ENCODE results near the gene C1orf115. TPM values are rescaled to one million over a fixed set of nuclear protein-coding genes. Genes with fewer than 3 reads are reported as not detected.

C1orf115 gene
- total and polyA plus RNA-seq, 2 of the 4 experiments (the other 2 are of a cell fraction): 0.07 to 0.18 TPM

GRCh38 chr1:220669005-220669404 lies 21.2 kb upstream of the C1orf115 start:
- no peak for ATAC-seq (ENCODE audit: low read depth)
- H4K91ac ChIP-seq (ENCODE audit: insufficient read depth, low read depth, low read length): no peak overlapping the region
- H2AK9ac ChIP-seq (replicated peaks; ENCODE audit: low read depth, low read length, poor library complexity): no peak overlapping the region
- no peak overlapping the region for H3K4me3 ChIP-seq (ENCODE audit: insufficient read depth, low read depth, low read length)
- H3K36me3 ChIP-seq (ENCODE audit: control insufficient read depth, insufficient read depth, low read length): no peaks in the 10 kb centered on the region
- WGBS, 2 experiments (ENCODE audit: extremely low coverage in 2 of 2, insufficient read length in 1 of 2): no CpG with 5 or more reads among the region's 1 CpG
- no peak overlapping the region for H3K27ac ChIP-seq (ENCODE audit: insufficient read depth, low read length)
- no peak overlapping the region for H2BK5ac ChIP-seq (ENCODE audit: low read depth, low read length, poor library complexity, severe bottlenecking)
- H3K79me1 ChIP-seq (ENCODE audit: low read depth in 1 of 2, low read length in 2 of 2): no peaks in the 10 kb centered on the region
- no peak overlapping the region for H3K9ac ChIP-seq (ENCODE audit: low read depth, low read length)
- no peaks in the 10 kb centered on the region for H4K20me1 ChIP-seq (ENCODE audit: insufficient read depth, low read length)
- ChIA-PET CTCF (interaction anchor here (3.2 kb wide), 1 partner anchor 107 kb away, joined by 7 read pairs; no protein-coding TSS in a partner anchor), POLR2A (ENCODE audit: unreplicated experiment) (no interaction called here)
- DNase-seq: no peak
- in situ Hi-C loops (cut with MboI; ENCODE audit: low sequenced_read_pairs) (no loop called here), dilution Hi-C loops (cut with HindIII; ENCODE audit: low sequenced_read_pairs, unreplicated experiment) (no loop called here), intact Hi-C loops (cut with micrococcal nuclease) (no loop called here)
- no peak overlapping the region for H4K5ac ChIP-seq (ENCODE audit: low read depth, low read length)
- H3K18ac ChIP-seq (ENCODE audit: low read depth, low read length): no peak overlapping the region
- no TSS peak for BruUV-seq (replicated peaks)
- H2BK15ac ChIP-seq (ENCODE audit: low read depth, low read length): no peak overlapping the region
- no peaks in the 10 kb centered on the region for H3K4me1 ChIP-seq (ENCODE audit: control insufficient read depth, insufficient read depth, low read length)
- H3K4ac ChIP-seq (ENCODE audit: low read depth, low read length): no peak overlapping the region
- no peak overlapping the region for H4K8ac ChIP-seq (ENCODE audit: low read depth in 2 of 2, low read length in 2 of 2)
- no peaks in the 10 kb centered on the region for H3K9me1 ChIP-seq (ENCODE audit: insufficient read depth, low read length)
- no peak overlapping the region for H3K23ac ChIP-seq (ENCODE audit: low read depth, low read length)
- H2BK120ac ChIP-seq (ENCODE audit: low read depth, low read length): no peak overlapping the region
- no peak overlapping the region for H2AFZ ChIP-seq (replicated peaks; ENCODE audit: low read length, poor library complexity)
- H2BK20ac ChIP-seq (ENCODE audit: low read depth, low read length): no peak overlapping the region
- H3K9me3 ChIP-seq (ENCODE audit: control insufficient read depth, insufficient read depth, low read length): no peaks in the 10 kb centered on the region
- H2AK5ac ChIP-seq (ENCODE audit: low read depth, low read length): no peak overlapping the region
- H3K4me2 ChIP-seq (ENCODE audit: low read depth, low read length): no peak overlapping the region
- TF ChIP-seq MXI1 (IDR thresholded peaks at IDR 0.05; ENCODE audit: borderline replicate concordance, low read depth, low read length) (no peak), RFX5 (IDR thresholded peaks at IDR 0.05; ENCODE audit: low read depth, low read length) (no peak), FOS (IDR thresholded peaks at IDR 0.05; ENCODE audit: low read depth, low read length) (no peak), CHD1 (IDR thresholded peaks at IDR 0.05; ENCODE audit: low read depth, low read length) (no peak)
- no peak overlapping the region for H3K14ac ChIP-seq (replicated peaks; ENCODE audit: low read depth, low read length)
- no peak overlapping the region for H3K56ac ChIP-seq (ENCODE audit: extremely low read depth, insufficient read depth, low read length)
- peaks cover under 1% of the 10 kb centered on the region; the same call in 1 of the 2 replicates for H3K27me3 ChIP-seq (ENCODE audit: control insufficient read depth, insufficient read depth, low read length)
